Activated CD8-positive, alpha-beta memory T cell treated with anti-CD3 and anti-CD28 coated beads, Interleukin-2, amount 50 U/mL, for 1 hour (primary cell): ENCODE data around the gene SOX8.

ENCODE experiments used
- DNase-seq: peaks from one replicate; pipeline ENCODE4 v3.0.0-alpha.2; 2020; ENCODE audit errors: extremely low read depth

SOX8 gene

GRCh38 chr16:1006781-1007180 lies 25.2 kb downstream of the SOX8 start:
- no peak for DNase-seq

- DNase-seq, result no peak
Observed at GRCh38 chr16:1007284-1007850, 25.8 kb downstream of the SOX8 start.

- DNase-seq, result no peak
Observed at GRCh38 chr16:1008085-1008484, 26.5 kb downstream of the SOX8 start.

DNA sequence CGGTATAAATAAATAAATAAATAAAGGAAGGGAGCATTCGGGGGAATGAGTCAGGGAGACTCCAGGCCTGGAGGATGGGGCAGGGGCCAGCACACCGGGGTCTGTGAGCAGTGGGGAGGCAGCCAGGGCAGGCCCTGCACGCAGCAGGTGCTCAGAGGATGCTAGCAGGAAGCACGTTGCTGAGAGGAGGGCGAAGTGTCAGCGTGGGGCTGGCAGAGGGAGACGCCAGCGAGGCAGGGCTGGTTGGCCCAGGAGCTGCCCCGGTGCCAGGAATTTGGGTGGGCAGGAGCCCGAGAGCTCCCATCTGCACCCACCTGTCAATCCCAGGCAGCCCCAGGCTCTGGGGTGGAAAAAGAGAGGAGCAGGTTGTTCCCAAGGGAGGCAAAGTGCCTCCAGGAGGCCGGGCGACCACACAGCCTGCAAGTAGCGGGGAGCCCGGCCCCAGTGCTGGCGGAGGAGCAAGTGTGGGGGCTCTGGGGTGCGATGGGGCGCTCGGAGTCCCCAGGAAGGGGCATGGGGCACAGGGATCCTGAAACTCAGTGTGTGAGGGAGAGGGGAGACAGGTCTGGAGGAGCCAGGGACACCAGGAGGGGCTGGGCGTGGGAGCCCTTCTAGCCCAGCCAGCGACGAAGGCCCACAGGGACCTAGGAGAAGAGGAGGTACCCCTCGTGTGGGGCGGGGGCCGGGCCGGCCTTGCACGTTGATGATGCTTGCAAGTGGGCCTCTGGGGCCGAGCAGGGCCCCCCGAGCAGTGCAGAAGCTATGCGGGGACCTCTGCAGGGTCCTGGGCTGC lies 28.0 kb downstream of the SOX8 start:
- no peak for DNase-seq

- DNase-seq, result no peak
Observed at GRCh38 chr16:1010251-1010650, 28.7 kb downstream of the SOX8 start.

- DNase-seq, result no peak
Observed at GRCh38 chr16:1010815-1011214, 29.2 kb downstream of the SOX8 start.

- DNase-seq, result no peak
Observed at GRCh38 chr16:1011316-1012082, 29.9 kb downstream of the SOX8 start.

GRCh38 chr16:1012135-1012534 lies 30.6 kb downstream of the SOX8 start:
- DNase-seq, result no peak

GRCh38 chr16:1012722-1013592 lies 31.4 kb downstream of the SOX8 start:
- no peak for DNase-seq

GRCh38 chr16:1013593-1013900 lies 32.0 kb downstream of the SOX8 start:
- no peak for DNase-seq

GRCh38 chr16:1014221-1014620 lies 32.7 kb downstream of the SOX8 start:
- DNase-seq, result no peak

DNA sequence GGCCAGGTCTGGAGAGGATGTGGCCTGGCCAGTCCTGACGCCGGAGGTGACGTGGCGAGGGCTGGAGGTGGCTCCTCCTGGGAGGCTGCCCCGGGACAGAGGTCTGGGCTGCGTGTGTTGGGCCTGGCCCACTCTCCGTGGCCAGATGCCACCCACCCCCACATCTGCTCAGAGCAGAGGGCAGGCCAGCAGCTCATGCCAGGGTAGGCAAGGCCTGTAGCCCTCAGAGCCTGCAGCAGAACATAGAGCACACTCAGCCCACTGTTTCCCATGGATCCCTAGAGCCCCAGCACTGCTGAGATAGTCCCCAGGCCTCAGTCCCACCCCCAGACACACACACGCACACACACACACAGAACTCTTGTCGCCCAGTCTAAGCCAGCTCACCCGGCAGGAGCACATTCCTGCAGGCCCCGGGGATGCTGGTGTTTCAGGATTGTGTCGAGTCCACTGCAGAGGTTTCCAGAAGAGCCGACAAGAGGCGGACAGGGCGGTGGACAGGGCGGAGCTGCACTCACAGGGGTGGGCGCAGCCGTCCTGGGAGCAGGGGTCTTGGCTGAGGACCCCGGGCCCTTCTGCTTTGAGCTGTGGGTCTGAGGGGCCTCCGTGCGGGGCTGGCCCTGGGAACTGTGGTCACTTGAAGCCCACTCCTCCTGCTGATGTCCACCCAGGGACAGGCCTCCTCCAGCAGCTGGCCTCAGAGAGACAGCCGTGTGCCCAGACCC lies 33.4 kb downstream of the SOX8 start:
- DNase-seq, result no peak

DNA sequence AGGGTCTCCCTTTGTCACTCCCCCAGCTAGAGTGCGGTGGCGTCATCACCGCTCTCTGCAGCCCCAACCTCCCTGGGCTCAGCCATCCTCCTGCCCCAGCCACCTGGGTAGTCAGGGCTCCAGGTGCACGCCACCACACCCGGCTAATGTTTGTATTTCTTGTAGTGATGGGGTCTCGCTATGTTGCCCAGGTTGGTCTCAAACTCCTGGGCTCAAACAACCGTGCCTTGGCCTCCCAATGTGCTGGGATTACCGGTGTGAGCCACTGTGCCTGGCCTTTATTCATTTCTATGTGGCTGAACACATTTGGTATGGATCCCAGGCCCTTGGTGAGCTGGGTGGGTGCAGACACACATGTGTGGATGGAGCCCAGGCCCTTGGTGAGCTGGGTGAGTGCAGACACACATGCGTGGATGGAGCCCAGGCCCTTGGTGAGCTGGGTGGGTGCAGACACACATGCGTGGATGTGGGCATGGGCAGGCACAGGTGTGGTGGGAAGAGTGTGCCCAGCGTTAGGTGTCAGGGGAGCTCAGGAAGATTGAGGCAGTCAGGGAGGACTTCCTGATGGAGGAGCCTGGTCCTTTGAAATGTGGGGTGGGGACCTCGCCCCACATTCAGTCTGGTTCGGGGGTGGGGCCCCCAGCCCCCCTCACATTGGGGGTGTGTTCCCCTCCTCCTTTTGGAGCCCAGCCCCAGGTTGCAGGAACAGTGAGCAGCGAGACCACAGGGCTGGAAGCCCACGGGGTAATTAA lies 37.1 kb downstream of the SOX8 start:
- no peak for DNase-seq

DNA sequence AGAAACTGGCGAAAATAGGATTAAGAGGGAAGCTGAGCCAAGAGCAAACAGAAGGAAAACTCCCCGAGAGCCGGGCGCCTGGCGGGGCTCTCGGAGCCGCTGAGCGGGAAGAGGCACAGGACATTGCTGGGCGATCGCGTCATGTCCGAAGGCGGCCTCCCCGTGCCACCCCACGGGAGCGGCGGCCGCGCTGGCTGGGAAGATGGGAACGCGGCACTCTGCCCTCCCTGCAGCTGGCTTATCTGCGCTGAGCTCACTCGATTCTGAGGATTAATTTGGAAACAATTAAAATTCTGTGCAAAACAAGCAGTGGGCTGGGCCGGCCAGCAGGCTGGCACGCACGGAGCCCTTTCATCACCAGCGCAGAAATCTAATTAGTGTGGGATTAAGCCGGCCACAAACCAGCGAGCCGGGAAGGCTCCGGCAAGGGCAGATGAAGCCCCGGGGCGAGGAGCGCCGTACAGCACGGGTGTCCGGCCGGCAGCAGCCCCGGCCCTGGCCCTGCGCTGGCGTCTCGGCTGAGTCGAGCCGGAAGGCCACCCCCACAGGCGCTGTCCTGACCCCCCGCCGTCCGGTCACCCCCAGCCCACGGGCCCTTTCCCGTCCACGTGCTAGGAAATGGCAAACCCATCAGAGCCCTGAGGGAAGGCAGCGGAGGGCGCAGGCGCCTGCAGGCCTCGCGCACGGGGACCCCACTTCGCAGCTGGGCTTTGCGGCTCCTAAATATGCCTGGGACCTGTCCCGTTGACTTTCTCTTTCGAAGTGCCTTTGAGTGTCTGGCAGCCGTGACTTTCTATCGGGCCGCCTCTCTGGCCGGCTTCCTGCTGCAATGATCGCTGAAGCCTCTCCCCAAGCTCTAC lies 37.9 kb downstream of the SOX8 start:
- no peak for DNase-seq

DNA sequence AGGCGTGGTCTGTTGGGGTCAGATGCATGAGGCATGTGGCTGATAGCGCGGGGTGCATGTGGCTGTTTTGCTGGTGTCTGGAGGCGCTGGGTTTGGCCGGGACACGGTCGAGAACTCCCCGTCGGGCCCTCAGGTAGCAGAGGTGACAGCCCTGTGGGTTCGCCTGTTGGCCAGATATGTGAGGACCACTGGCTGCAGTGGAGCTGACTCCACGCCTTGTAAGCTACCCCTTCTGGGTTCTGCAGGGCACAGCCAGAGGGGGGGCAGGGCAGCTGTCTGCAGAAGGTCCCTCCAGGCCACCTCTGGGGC lies 38.5 kb downstream of the SOX8 start:
- no peak for DNase-seq

DNA sequence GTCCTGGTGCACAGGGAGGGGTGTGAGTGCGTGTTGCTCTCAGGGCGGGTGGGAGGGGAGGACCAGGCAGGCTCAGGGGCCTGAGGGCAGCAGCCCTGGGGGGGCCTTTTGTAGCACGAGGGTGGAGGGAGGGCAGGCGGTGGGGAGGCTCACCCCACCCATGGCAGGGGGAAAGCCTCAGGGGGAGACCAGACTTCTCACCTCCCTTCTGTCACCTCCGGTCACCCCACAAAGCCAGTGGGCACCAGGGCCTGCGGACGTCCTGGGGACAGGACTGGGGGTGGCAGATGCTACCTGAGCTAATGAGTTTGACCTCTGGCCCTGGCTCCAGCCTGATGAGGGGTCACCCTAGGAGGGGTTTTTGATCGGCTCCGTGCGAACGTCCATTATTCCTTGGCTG lies 39.0 kb downstream of the SOX8 start:
- DNase-seq, result no peak

GRCh38 chr16:1021553-1022160 lies 40.1 kb downstream of the SOX8 start:
- DNase-seq, result no peak

- DNase-seq, result no peak
Observed at GRCh38 chr16:1022466-1022865, 40.9 kb downstream of the SOX8 start.

DNA sequence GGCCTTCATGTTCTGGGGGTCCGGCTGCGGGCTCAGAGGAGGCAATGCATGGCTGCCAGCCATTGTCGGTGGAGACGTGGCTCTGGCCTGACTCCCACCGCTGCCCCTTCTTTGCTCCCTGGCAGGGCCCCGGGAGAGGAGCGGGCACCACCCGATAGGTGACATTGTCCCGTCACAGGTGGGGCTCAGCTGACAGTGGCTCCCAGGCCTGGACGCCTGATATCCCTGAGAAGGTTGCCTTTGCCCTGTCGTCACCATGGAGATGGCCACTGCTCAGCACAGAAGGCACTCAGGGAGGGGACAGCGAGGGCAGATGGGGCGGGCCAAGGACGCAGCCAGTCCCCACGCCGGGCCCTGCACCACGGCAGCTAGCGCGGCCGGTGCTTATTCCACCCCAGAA lies 42.6 kb downstream of the SOX8 start:
- DNase-seq, result no peak
